Measurements from ENCODE around the gene AMFR. TPM values are rescaled to one million over a fixed set of nuclear protein-coding genes. Genes with fewer than 3 reads are reported as not detected.

AMFR gene
- total RNA-seq, 2 experiments from 2014 or later: 35.9 to 41.6 TPM

DNA sequence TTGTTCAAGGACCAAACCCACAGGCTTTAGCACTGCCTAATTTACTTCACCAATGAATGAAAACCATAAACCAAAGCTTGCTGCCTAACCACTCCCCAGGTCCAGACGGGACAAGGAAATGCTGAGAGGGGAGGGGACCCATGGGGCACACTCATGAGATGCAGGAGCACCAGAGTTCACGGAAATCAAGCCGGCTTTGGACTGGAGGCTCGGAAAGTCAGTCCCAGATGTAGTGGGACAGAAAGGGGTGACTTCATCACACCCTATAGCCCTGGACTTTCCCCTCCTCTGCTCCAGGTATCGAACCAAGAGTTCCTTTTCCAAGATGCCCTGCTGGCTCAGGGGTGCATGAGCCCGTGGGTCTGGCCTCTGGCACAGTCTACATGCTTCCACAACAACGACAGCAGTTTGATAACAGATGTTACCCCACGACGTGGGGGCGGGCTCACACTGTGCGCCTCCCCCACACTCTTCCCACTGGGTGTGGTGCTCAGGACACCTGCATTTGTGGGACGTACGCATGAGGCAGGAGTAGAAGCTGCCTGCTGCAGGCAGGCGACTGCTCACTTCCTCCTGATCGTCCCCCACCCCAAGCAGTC is 63.2 kb downstream of the AMFR start:
- H3K4me1 Mint-ChIP-seq (ENCODE audit: low read depth): peaks cover 21% of the 10 kb centered on the region
- DNase-seq (no peak), ATAC-seq (no peak)
- H3K36me3 Mint-ChIP-seq (ENCODE audit: low read depth): peaks cover 3% of the 10 kb centered on the region
- peak overlapping the region; percentile 37 for H3K27ac Mint-ChIP-seq
- TF ChIP-seq, protein P1, sequence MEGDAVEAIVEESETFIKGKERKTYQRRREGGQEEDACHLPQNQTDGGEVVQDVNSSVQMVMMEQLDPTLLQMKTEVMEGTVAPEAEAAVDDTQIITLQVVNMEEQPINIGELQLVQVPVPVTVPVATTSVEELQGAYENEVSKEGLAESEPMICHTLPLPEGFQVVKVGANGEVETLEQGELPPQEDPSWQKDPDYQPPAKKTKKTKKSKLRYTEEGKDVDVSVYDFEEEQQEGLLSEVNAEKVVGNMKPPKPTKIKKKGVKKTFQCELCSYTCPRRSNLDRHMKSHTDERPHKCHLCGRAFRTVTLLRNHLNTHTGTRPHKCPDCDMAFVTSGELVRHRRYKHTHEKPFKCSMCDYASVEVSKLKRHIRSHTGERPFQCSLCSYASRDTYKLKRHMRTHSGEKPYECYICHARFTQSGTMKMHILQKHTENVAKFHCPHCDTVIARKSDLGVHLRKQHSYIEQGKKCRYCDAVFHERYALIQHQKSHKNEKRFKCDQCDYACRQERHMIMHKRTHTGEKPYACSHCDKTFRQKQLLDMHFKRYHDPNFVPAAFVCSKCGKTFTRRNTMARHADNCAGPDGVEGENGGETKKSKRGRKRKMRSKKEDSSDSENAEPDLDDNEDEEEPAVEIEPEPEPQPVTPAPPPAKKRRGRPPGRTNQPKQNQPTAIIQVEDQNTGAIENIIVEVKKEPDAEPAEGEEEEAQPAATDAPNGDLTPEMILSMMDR (IDR thresholded peaks at IDR 0.05): no peak
- H3K9me3 Mint-ChIP-seq: no peaks in the 10 kb centered on the region
- POLR2A ChIA-PET: interaction anchor here (0.7 kb wide), 1 partner anchor 102 kb away, joined by 4 read pairs; no protein-coding TSS in a partner anchor
- H3K4me3 Mint-ChIP-seq: no peak overlapping the region
- H3K27me3 Mint-ChIP-seq: no peaks in the 10 kb centered on the region
- CTCF ChIA-PET: interaction anchor here (0.9 kb wide), 1 partner anchor 47 kb away, joined by 3 read pairs; no protein-coding TSS in a partner anchor
- intact Hi-C loops (cut with micrococcal nuclease): no loop called here

DNA sequence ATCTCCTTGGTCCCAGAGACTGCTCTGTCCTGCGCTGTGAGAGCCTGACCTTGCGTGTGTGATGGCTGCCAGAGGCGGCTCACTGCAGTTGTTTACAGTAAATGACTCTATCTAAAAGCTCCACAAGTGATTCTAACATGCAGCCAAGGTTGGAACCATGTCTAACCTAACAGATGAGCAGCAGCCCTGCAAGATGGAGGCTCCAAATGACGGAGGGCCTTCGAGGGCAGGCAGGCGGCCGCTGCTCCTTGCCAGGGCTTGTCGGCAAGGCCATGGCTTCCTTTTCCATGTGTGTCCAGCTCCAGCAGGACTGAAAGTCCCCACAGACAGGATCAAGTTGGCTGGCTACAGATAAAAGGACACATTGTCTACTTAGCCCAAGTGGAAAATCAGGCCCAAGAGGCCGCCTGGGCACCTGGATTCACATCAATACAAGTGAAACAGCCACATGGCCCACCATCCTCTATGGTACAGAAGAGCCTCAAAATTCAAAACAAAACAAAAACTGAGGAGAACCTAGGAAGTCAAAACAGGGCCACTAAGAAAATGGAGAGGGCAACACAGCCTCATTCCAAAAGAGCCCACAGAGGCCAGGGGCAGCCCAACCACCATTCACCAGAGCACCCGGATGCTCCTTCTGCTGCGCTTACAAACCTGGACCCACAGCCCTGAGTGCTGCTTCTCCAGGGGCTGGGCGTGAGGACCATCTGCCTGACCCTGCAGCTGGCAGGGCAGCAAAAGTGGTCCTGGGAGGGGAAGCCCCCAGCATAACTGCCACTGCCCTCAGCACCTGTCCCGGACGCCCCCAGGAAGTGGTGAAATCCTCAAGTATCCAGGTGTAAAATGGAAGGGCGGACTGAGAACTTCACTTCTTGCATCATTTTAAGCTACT is 65.0 kb downstream of the AMFR start:
- H3K36me3 Mint-ChIP-seq (ENCODE audit: low read depth): peaks cover 2% of the 10 kb centered on the region
- no peak for ATAC-seq
- peaks cover 36% of the 10 kb centered on the region for H3K4me1 Mint-ChIP-seq (ENCODE audit: low read depth)
- intact Hi-C loops (cut with micrococcal nuclease): no loop called here
- ChIA-PET POLR2A (no interaction called here), CTCF (interaction anchor here (0.9 kb wide), 1 partner anchor 23 kb away, joined by 3 read pairs; no protein-coding TSS in a partner anchor)
- no peak overlapping the region for H3K4me3 Mint-ChIP-seq
- no peaks in the 10 kb centered on the region for H3K9me3 Mint-ChIP-seq
- no peaks in the 10 kb centered on the region for H3K27me3 Mint-ChIP-seq
- no peak for DNase-seq
- H3K27ac Mint-ChIP-seq: no peak overlapping the region
- TF ChIP-seq, protein P1 (IDR thresholded peaks at IDR 0.05): no peak

DNA sequence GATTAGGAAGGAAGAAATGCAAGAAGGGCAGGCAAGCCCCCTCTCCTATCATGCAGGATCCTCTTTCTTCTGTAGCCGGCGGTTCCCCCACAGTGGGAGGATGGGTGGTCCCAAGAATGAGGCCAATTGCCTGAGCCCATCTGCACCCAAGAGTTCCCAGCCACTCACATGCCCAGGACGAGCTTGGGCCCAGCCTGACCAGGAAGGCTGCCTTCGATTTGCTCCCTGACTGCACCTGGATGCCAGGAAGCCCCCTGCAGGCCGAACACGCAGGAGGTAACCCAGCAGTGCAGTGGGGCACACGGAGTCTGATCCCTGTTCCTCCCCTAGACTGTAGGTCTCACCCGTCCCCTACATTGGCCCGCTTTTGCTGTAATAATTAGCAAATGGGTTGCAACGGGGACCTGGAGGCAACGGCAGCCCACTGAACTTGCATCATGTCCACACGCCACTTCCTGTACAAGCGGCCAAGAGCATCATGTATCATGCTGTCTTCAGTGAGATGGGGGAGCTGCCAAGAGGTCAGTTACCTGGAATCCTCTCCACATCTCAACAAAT is 67.5 kb downstream of the AMFR start:
- no peaks in the 10 kb centered on the region for H3K27me3 Mint-ChIP-seq
- H3K4me3 Mint-ChIP-seq: peak overlapping the region; percentile 12
- POLR2A ChIA-PET: no interaction called here
- TF ChIP-seq, protein P1 (IDR thresholded peaks at IDR 0.05): no peak
- CTCF ChIA-PET: interaction anchor here (1.6 to 2.0 kb wide), 2 partner anchors 10 to 39 kb away, joined by 5 to 9 read pairs; no protein-coding TSS in a partner anchor
- ATAC-seq: no peak
- intact Hi-C loops (cut with micrococcal nuclease): no loop called here
- H3K9me3 Mint-ChIP-seq: no peaks in the 10 kb centered on the region
- peak overlapping the region; percentile 94 for H3K27ac Mint-ChIP-seq
- H3K36me3 Mint-ChIP-seq (ENCODE audit: low read depth): no peaks in the 10 kb centered on the region
- peaks cover 36% of the 10 kb centered on the region for H3K4me1 Mint-ChIP-seq (ENCODE audit: low read depth)
- DNase-seq: no peak

DNA sequence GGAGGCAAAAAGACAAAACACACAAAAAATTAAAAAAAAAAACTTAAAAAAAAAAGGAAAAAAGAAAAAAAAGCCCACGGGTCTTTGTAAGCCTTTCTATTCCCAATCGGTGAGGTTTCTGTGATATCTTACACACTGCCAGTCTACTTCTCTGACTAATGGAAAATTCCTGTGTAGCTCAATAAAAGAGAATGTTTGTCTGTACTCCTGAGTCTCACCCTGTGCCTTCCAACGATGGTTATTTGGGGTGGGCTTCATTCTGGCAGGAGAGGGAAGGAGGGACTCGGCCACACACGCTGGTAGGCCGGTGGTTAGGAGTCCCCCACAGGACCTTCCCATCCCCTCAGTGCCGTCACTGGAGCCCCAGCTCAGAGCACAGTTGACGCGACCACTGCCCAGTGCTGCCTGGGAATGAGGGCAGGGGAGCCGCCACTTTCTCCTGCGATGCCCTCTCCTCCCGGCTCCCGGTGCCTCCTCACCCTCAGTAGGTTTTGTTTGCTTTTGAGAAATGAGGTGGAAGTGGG is 68.0 kb downstream of the AMFR start:
- Mint-ChIP-seq H3K9me3 (no peaks in the 10 kb centered on the region), H3K4me3 (peak overlapping the region; percentile 77), H3K27ac (peak overlapping the region; percentile 94), H3K4me1 (ENCODE audit: low read depth) (peaks cover 36% of the 10 kb centered on the region), H3K27me3 (no peaks in the 10 kb centered on the region), H3K36me3 (ENCODE audit: low read depth) (no peaks in the 10 kb centered on the region)
- intact Hi-C loops (cut with micrococcal nuclease): no loop called here
- ChIA-PET POLR2A (no interaction called here), CTCF (interaction anchor here (1.6 to 2.0 kb wide), 3 partner anchors 11 to 38 kb away, joined by 3 to 9 read pairs (median 5); no protein-coding TSS in a partner anchor)
- no peak for DNase-seq
- TF ChIP-seq, protein P1 (IDR thresholded peaks at IDR 0.05): no peak
- peak; percentile 35 for ATAC-seq

Data from activated CD8-positive, alpha-beta T cell treated with anti-CD3 and anti-CD28 coated beads for 36 hours (primary cell).